GM21737 (cell line): ENCODE data around the gene POR.
A peak's percentile ranks its signal among the peaks of the same experiment; 100 is the strongest.
"Not testable (repeated sequence)": the region's sequence is repeated elsewhere in the genome, so short reads cannot be mapped to it uniquely, and the experiment has no call there.

Source experiments
- ATAC-seq: cut with Tn5 transposase; IDR thresholded peaks from one replicate; pipeline ENCODE4 v1.9.1; 2021; ENCODE audit warnings: mild to moderate bottlenecking, moderate library complexity; ENCODE audit not compliant: unreplicated experiment

The POR gene

DNA sequence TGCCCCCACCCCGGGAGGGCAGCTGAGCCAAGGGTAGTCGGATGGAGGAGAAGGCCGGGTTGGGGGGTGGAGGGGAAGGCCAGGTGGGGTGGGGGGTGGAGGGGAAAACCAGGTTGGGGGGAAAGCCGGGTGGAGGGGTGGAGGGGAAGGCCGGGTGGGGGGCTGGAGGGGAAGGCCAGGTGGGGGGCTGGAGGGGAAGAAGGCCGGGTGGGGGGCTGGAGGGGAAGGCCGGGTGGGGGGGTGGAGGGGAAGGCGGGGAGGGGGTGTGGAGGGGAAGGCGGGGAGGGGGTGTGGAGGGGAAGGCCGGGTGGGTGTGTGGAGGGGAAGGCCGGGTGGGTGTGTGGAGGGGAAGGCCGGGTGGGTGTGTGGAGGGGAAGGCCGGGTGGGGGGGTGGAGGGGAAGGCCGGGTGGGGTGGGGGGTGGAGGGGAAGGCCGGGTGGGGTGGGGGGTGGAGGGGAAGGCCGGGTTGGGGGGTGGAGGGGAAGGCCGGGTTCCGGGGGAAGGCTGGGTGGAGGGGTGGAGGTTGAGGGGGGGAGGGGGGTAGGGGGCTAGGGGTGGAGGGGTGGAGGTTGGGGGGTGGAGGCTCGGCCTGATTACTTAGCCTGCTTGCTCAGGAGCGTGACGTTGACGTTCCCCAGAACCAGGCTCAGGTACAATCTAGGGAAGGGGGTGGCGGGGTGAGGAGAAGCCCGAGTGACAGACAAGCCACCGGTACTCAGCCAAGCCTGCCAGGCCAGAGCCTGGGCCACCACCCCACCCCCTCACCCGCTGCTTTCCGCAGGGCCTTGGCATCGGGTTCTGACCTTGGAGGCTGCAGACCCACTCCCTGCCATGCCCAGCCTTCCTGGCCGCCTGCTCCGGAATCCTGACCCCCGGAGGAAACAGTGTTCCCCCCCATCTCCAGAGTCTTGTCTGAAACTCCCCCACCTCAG lies 73.9 kb downstream of the POR start:
- no peak for ATAC-seq

DNA sequence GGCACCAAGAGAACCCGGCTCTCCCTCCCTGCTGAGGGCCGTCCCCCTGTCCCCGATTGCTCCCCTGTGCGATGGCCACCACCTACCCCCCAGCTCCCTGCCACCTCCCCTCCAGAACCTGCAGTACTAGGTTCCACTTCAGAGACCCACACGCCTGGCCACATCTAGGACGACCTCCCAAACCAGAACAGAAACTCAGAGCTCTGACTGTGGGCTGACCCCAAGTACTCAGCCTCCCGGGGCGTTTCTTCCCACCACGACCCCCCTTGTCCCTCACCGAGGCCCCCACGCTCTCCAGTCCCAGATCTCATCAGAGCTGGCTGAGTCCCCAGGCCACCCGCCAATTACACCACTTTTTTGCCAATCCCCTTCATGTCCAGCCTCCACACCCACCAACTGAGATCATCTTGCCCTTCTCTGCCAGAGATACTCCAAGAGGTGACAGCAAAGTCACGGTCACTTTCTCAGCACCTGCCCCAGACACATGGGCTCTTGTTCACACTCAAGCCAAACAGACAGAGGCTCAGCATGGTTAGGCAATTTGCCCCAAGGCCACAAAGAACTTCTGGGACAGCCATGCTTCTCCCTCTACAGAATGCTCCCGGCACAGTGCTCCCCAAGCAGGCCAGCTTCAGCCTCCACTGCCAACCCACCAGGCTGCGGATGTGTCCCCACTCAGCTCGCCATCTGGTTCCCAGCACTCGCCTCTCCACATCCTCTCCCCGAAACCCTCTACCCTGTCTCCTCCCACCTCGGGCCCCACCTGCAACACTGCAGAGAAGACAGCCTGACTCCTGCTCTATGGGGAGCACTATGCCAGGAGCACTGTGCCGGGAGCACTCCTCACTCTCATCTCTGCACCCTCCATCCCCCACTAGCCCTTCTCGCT lies 74.8 kb downstream of the POR start:
- no peak for ATAC-seq

DNA sequence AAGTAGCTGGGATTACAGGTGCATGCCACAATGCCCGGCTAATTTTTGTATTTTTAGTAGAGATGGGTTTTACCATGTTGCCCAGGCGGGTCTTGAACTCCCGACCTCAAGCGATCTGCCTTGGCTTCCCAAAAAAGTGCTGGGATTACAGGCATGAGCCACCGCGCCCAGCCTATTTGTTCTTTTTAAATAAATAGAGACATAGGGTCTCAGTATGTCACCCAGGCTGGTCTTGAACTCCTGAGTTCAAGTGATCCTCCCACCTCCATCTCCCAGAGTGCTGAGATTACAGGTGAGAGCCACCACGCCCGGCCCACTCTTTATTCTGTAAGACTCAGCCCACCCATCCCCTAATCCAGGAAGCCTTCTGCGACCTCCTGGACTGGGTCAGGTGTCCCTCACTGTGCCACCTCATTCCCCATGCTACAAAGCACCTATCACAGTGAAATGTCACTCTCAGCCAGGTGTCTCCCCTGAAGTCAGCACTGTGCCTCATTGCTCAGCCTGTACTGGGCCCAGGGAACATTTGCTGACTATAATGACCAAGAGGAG lies 76.7 kb downstream of the POR start:
- no peak for ATAC-seq

DNA sequence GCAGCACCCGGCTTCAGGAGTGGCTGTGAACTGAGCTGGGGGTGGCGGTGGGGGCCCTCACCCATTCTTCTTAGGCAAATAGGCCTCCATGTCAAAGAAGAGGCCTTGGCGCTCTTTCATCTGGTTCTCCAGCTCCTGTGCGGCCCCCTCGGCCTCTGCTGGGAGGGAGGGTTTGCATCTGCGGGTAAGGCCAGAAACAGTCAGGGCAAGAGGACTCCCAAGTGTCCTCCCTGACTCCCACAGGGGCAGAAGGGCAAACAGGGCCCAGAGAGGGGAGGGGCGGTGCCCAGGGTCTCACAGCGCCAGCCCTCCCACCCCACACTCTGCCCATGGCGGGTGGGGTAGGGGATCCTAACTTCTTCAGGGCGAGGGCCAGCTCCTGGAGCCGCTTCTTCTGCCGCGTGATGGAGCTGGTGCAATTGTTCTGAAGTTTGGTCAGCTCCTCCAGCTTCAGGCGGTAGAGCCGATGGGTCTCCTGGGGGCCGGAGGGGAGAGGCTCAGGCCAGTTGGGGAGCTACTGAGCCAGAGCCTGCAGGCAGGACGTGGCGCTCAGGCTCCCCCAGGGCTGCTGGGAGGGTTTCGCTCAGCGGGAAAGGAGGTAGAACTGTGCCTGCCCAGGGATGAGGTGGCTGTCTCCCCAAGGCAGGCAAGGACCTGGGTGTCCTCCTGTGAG lies 77.3 kb downstream of the POR start:
- no peak for ATAC-seq

DNA sequence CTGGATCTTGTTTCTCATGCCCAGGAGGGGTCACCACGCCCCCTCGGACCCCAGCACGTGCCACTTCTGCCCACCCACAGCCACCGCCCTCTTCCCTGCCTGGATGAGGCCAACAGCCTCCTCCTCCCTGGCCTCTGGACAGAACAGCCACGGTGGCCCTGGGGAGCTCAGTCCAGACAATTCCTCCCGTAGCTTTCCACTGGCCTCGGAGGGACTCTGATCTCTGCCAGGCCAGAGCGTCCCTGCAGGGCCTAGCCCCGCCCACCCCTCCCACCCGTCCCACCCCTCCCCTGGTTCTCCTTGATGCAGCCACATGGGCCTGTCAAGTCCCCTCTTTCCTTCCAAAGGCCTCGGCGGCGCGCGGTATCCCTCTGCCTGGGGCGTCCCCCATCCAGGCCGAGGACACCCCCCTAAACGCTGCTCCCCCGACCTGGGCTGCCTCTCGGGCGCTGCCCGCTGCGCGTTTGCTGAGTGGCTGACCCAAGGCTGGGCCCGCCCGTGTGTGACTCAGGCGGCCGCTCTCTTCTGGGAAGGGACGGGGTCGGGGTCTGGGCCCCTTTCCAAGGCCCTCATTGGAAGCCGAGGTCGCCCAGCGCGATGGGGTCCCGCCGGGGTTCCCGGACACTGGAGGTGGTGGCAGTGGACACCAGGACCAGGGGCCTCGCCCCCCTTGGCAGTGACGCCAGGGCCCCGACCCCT lies 78.9 kb downstream of the POR start:
- ATAC-seq = peak; percentile 11

DNA sequence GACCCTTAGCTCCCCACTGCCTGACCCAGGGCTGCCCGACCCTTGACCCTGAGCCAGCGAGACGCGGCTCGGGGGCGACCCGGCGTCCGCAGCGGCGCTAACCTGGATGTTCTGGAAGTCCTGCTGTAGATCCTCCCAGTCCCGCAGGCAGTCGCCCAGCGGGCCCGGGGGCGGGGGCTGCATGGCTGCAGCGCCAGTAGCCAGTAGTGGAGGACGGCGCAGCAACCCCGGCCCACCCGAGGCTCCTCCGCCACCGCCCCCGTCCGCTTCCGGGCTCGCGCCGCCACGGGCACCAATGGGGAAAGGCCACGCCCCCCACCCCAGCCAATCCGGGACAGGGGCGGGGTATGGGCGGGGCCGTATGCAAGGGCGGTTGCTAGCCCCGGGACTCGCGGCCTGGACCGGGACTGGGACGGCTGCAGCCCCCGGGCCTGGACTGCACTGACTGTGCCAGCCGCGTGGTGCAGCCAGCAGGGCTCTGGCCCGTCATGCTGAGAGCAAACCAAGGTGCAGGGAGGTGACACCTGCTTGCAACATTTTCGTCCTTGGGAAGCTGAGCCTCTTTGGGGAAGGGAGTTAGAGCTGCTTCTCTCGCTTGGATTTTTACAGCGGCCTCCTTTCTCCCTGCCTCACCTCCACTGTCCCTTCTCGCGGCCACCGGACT lies 79.6 kb downstream of the POR start, which contains the start of gene TMEM120A:
TSS of gene TMEM120A (minus strand) at position 208 of the 664 bp plus-strand sequence. CDS start at position 183, 25 bp downstream.
- peak; percentile 89 for ATAC-seq

DNA sequence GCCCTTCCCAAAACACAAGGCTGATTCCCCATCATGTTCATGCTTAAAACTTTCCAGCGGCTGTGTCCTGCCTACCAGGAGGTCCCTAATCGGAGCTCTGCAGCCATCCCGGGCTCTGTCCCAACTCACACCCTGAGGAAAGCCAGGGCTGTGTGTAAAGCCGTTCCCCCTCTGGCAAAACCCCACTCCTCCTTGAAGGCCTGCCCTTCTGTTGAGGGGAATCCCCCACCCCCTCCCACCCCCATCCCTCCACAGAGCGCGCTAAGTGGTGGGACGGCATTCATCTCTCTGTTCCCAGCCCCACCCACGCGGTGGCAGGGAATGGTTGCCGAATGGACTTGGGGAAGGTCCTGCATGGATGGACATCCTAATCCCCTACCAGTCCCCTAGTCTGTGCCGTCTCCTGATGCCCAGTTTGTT lies 80.1 kb downstream of the POR start:
- ATAC-seq = no peak

DNA sequence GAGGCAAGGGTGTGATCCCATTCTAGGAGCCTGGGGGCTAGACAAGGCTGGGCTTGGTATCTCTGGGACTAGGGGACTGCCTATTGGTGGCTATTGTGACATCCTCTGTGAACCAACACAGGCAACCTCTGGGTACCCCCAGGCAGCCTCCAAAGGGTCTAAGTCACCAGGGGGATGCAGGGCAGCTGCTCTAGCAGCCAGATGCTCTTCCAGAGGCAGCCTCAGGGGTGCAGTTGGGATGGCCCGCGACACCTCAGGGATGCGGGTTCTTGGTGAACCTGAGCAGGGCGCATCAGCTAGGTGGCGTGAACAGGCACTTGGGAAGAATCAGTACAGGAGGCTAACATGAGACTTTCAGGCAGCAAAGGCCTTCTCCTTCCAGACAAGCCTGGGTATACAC lies 81.0 kb downstream of the POR start:
- ATAC-seq = no peak

DNA sequence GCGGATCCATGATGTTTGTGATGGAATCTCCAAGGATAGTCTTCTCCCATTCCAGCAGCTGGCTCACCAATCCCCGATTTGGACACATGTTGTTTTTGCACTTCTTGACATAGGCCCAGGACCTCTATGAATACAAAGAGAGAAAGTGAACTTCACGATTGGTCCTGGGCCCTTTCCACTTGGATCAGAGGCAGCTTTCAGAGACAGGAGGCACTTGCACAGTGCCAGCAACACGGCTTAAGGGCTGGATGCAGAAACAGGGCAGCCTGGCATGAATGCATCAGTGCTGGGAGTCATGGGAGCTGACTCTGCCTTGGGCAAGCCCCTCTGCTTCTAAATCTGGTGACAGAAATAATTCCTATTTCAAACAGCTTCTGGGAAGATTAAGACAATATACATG lies 81.5 kb downstream of the POR start:
- ATAC-seq = no peak

DNA sequence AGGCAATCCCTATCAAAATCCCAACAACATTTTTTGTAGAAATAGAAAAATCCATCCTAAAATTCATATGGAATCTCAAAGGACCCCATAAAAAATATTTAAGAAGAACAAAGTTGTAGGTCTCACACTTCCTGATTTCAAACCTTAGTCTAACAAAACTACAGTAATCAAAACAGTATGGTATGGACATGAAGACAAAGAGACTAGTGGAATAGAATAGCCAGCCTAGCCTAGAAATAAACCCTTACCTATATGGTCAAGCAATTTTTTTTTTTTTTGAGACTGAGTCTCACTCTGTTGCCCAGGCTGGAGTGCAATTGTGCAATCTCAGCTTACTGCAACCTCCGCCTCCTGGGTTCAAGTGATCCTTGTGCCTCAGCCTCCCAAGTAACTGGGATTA lies 83.1 kb downstream of the POR start:
- no peak for ATAC-seq

DNA sequence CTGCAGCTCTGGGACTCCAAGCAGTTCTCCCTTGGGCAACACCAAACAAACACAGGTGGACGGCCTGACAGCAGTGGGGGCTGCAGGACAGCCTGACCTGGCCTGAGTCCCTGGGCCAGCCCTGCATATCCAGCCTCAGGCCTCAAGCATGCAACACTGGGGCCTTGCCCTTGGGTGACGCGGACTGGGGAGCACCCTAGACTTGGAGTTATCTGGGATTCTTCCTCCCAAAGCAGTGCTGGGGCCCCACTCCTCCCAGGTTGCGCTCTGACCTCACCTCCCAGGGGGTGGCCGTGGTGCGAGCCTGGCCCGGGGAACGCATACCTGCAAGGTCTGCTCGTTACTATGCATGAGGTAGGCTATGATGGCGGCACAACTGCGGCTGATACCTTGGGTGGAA lies 85.6 kb downstream of the POR start:
- ATAC-seq = no peak

DNA sequence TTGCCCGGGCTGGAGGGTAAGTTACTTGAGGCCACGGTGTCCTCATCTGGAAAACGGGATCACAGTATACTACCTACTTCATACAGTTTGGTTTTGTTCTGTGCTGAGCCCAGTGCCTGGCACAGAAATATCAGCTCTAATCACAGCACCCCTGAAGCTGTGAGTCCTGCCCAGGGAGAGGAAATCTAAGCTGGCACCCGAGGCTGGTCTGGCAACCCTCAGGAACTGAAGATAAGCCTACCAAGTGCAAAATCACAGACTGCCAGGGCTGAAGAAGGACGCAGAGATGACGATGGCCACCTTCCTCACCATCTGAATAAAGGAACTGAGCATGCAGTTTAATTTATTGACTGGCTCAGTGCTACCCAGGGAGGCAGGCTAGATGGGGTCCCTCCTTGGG lies 87.2 kb downstream of the POR start:
- ATAC-seq = no peak

DNA sequence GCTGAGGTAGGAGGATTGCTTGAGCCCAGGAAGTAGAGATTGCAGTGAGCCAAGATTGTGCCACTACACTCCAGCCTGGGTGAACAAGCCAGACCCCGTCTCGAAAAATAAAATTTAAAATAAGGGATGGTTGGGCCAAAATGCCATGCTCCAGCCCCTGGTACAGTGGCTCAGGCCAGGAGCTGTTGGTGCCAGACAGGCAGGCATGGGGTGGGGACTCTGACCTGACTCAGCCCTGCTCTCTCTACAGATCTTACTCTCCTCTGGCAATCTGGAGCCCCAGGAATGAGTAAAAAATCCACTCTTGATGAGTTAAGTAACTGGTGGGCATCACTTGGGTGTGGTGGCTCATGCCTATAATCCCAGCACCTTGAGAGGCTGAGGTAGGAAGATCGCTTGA lies 87.9 kb downstream of the POR start:
- ATAC-seq = no peak

DNA sequence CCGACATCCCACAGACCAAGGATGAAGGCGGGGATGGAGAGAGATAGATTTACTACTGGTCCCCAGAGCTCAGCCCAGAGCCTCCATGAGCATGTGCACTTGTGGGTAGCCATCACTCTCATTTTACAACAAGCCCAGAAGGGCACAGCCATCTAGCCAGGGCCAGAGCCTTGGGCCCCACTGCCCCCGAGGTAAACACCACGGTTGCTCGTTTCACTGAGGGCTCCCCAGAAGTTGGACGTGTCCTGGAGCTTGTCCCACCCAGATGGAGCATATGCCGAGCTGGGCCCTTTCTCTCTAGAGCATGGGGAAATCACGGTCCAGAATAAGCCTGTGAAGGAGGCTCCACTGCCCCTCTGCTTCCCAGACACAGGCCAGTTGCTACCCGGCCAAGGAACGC lies 88.4 kb downstream of the POR start:
- ATAC-seq = no peak

DNA sequence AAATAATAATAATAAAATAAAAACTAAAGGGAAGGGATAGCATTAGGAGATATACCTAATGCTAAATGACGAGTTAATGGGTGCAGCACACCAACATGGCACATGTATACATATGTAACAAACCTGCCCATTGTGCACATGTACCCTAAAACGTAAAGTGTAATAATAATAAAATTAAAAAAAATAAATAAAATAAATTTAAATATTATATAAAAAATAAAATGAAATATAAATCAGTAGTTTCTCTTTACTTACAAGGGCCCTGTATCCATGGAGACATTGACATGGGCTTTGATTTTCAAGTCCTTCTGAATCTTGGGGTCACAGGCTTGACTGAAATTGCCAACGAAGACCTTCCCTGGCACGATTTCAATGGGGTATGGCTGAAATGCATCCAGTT lies 90.0 kb downstream of the POR start:
- ATAC-seq = not testable (repeated sequence)

DNA sequence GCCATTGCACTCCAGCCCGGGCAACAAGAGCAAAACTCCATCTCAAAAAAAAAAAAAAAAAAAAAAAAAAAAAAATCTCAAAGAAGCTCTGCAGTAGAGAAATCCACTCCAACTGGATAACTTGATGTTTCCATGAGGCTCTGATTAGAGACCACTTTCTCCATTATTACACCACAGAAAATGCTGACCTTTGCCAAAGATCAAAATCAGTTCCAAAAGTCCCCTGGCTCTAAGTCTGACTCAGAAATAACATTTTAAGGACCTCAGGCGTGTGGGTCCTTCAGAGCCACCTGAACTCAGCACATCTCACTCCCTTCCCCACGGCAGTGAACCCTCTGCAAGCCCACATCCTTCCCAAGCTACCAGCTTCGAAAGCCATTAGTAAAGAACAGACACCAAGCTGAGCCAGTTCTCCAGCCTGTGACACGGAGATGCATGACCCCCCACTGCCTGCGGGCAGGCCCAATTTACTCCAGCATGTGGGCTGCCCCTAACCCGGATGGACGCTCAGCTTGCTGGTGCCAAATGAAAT lies 93.3 kb downstream of the POR start:
- ATAC-seq = no peak

DNA sequence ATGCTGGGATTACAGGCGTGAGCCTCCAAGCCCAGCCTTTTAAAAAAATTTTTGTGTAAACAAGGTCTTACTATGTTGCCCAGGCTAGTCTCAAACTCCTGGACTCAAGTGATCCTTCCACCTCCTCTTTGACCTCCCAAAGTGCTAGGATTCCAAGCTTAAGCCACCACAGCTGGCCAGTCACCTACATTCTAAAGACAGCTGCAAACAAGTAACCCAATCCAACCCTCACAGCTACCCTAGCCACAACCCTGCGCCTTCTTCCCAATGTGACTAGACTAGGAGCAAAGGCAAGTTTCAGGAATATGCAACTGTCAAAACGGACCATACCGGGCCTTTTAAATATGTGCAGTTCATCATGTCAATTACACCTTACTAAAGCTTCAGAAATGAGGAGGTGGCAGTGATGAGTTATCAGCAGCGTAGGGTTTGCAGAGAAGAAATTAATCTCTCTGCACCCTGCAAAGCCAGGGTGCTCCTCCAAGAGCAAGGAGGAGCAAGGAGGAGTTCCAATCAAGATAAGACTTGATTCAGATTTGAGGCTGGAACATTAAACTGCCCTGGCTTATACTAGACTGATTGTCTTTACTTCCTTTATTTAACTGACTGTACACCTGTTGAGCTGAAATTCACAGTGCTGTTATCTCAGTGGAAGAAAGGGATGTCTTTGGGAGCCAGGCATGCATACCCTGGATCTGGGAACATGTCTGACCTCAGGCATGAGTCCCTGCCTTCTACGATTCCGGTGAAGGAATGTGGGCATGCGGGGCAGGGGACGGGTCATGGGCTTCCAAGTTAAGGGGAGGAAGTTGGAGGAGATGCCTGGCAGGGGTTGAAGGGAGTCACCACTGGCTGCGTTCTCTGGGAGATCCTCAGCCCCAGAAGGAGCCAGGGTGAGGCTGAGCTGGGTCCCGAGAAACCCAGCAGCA lies 95.0 kb downstream of the POR start:
- ATAC-seq = no peak

DNA sequence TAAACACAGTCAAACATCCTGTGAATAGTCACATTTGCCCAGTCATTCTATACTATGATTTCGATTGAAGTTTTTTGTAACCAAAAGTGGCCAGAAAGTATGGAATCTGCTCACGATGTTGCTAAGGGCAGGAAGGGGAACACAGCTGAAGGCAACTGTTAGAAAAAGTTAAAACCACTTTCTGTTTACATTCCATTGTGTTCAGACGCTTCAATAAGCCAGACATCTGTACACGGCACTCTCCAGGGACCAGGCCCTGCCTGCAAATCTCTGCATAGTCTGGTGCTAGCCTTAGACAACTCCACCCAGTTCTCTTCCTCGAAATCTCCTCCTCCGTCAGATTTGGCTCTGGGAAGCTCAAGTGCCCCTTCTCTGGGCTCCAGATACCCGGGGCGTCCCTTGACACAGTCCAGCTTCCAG lies 96.5 kb downstream of the POR start:
- no peak for ATAC-seq
